ENCODE data around the gene MAN1B1.

MAN1B1 gene

GRCh38 chr9:137148661-137149060, 61.9 kb downstream of the MAN1B1 start:
- Histone ChIP-seq H3K27ac (replicated peaks) (no peak overlapping the region), H3K4me3 (replicated peaks; ENCODE audit: insufficient read depth, low read length) (no peak overlapping the region), H3K27me3 (ENCODE audit: insufficient read depth, poor library complexity, severe bottlenecking) (no peaks in the 10 kb centered on the region)
- TF ChIP-seq GABPA (IDR thresholded peaks at IDR 0.05; ENCODE audit: low read depth), result no peak
- DNase-seq (ENCODE audit: low read depth in 1 of 2, low spot score in 1 of 2), result no peak

- Histone ChIP-seq H3K27ac (replicated peaks) (no peak overlapping the region), H3K4me3 (replicated peaks; ENCODE audit: insufficient read depth, low read length) (no peak overlapping the region), H3K27me3 (ENCODE audit: insufficient read depth, poor library complexity, severe bottlenecking) (no peaks in the 10 kb centered on the region)
- no peak for DNase-seq (ENCODE audit: low read depth in 1 of 2, low spot score in 1 of 2)
- TF ChIP-seq REST (IDR thresholded peaks at IDR 0.05; ENCODE audit: insufficient replicate concordance, low read depth) (no peak), CTCF (IDR thresholded peaks at IDR 0.05; ENCODE audit: insufficient read depth, low read length) (no peak), GABPA (IDR thresholded peaks at IDR 0.05; ENCODE audit: low read depth) (no peak)
Measured at GRCh38 chr9:137149363-137149762, 62.6 kb downstream of the MAN1B1 start.

- no peak for TF ChIP-seq SPI1 (IDR thresholded peaks at IDR 0.05; ENCODE audit: borderline replicate concordance, low read depth)
- no peak for TF ChIP-seq POLR2AphosphoS5 (IDR thresholded peaks at IDR 0.05; ENCODE audit: low read depth)
- TF ChIP-seq REST (IDR thresholded peaks at IDR 0.05; ENCODE audit: insufficient replicate concordance, low read depth), result no peak
- TF ChIP-seq CTCF (IDR thresholded peaks at IDR 0.05; ENCODE audit: insufficient read depth, low read length), result no peak
- TF ChIP-seq GABPA (IDR thresholded peaks at IDR 0.05; ENCODE audit: low read depth), result no peak
- Histone ChIP-seq H3K27ac (replicated peaks) (no peak overlapping the region), H3K27me3 (ENCODE audit: insufficient read depth, poor library complexity, severe bottlenecking) (no peaks in the 10 kb centered on the region), H3K4me3 (replicated peaks; ENCODE audit: insufficient read depth, low read length) (no peak overlapping the region)
- no peak for DNase-seq (ENCODE audit: low read depth in 1 of 2, low spot score in 1 of 2)
Measured at GRCh38 chr9:137149942-137150616, 63.3 kb downstream of the MAN1B1 start.

- peak in 1 of 2 experiments; percentile 79 for DNase-seq (ENCODE audit: low read depth in 1 of 2, low spot score in 1 of 2)
- TF ChIP-seq POLR2AphosphoS5 (IDR thresholded peaks at IDR 0.05; ENCODE audit: low read depth) (no peak), CTCF (IDR thresholded peaks at IDR 0.05; ENCODE audit: insufficient read depth, low read length) (no peak), GABPA (IDR thresholded peaks at IDR 0.05; ENCODE audit: low read depth) (no peak), REST (IDR thresholded peaks at IDR 0.05; ENCODE audit: insufficient replicate concordance, low read depth) (no peak), SPI1 (IDR thresholded peaks at IDR 0.05; ENCODE audit: borderline replicate concordance, low read depth) (no peak)
- no peak overlapping the region for H3K27ac ChIP-seq (replicated peaks)
Measured at GRCh38 chr9:137150617-137151457, 64.1 kb downstream of the MAN1B1 start.

More at GRCh38 chr9:137150617-137151457, 64.1 kb downstream of the MAN1B1 start:
- H3K4me3 ChIP-seq (replicated peaks; ENCODE audit: insufficient read depth, low read length), result no peak overlapping the region
- H3K27me3 ChIP-seq (ENCODE audit: insufficient read depth, poor library complexity, severe bottlenecking), result peaks cover 6% of the 10 kb centered on the region
